GM19193 (cell line): ENCODE data around the gene PSMB7.

Experiments used
- POLR2A ChIP-seq: IDR thresholded peaks from 4 replicates; pipeline ENCODE4 v1.6.1; 2011; ENCODE audit not compliant: insufficient read depth, insufficient read length; ENCODE audit errors: extremely low read depth

The PSMB7 gene

GRCh38 chr9:124415102-124415851 lies at the start of gene PSMB7:
Gene PSMB7 (minus strand): TSS chr9:124415442. CDS start chr9:124415425, 17 bp downstream.
- peak; percentile 73 for TF ChIP-seq POLR2A

GRCh38 chr9:124462739-124463138 lies 47.5 kb upstream of the PSMB7 start:
- TF ChIP-seq POLR2A = no peak

- TF ChIP-seq POLR2A = no peak
Observed at GRCh38 chr9:124458441-124458840, 43.2 kb upstream of the PSMB7 start.

- TF ChIP-seq POLR2A = no peak
Observed at GRCh38 chr9:124457887-124458431, 42.7 kb upstream of the PSMB7 start.

- TF ChIP-seq POLR2A = no peak
Observed at GRCh38 chr9:124457079-124457886, 42.0 kb upstream of the PSMB7 start.

- no peak for TF ChIP-seq POLR2A
Observed at GRCh38 chr9:124456341-124457078, 41.3 kb upstream of the PSMB7 start.

GRCh38 chr9:124455820-124456219 lies 40.6 kb upstream of the PSMB7 start:
- TF ChIP-seq POLR2A = no peak

GRCh38 chr9:124454791-124455443 lies 39.7 kb upstream of the PSMB7 start:
- TF ChIP-seq POLR2A = no peak

- no peak for TF ChIP-seq POLR2A
Observed at GRCh38 chr9:124454296-124454695, 39.1 kb upstream of the PSMB7 start.

- no peak for TF ChIP-seq POLR2A
Observed at GRCh38 chr9:124453586-124454191, 38.4 kb upstream of the PSMB7 start.

GRCh38 chr9:124452841-124453585 lies 37.8 kb upstream of the PSMB7 start:
- TF ChIP-seq POLR2A = no peak

GRCh38 chr9:124452326-124452725 lies 37.1 kb upstream of the PSMB7 start:
- TF ChIP-seq POLR2A = no peak

GRCh38 chr9:124450931-124451661 lies 35.9 kb upstream of the PSMB7 start:
- no peak for TF ChIP-seq POLR2A
